Pons (tissue), 1 donor: ENCODE results near the gene KAT6B.
"Not testable (repeated sequence)": the region's sequence is repeated elsewhere in the genome, so short reads cannot be mapped to it uniquely, and the experiment has no call there.

Source experiments
- DNase-seq: peaks from one replicate; pipeline ENCODE4 v3.0.0-alpha.2; 2016; ENCODE audit warnings: low spot score

The KAT6B gene

DNA sequence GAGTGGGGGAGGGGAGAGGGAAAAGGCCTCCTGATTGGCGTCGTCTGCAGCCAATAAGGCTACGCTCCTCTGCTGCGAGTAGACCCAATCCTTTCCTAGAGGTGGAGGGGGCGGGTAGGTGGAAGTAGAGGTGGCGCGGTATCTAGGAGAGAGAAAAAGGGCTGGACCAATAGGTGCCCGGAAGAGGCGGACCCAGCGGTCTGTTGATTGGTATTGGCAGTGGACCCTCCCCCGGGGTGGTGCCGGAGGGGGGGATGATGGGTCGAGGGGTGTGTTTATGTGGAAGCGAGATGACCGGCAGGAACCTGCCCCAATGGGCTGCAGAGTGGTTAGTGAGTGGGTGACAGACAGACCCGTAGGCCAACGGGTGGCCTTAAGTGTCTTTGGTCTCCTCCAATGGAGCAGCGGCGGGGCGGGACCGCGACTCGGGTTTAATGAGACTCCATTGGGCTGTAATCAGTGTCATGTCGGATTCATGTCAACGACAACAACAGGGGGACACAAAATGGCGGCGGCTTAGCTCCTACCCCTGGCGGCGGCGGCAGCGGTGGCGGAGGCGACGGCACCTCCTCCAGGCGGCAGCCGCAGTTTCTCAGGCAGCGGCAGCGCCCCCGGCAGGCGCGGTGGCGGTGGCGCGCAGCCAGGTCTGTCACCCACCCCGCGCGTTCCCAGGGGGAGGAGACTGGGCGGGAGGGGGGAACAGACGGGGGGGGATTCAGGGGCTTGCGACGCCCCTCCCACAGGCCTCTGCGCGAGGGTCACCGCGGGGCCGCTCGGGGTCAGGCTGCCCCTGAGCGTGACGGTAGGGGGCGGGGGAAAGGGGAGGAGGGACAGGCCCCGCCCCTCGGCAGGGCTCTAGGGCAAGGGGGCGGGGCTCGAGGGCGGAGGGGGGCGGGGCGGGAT is at the start of gene KAT6B:
KAT6B (plus strand) TSS at position 459 of the 903 bp plus-strand sequence. CDS start 16,258 bp downstream, outside the sequence.
- DNase-seq = peak; percentile 100

DNA sequence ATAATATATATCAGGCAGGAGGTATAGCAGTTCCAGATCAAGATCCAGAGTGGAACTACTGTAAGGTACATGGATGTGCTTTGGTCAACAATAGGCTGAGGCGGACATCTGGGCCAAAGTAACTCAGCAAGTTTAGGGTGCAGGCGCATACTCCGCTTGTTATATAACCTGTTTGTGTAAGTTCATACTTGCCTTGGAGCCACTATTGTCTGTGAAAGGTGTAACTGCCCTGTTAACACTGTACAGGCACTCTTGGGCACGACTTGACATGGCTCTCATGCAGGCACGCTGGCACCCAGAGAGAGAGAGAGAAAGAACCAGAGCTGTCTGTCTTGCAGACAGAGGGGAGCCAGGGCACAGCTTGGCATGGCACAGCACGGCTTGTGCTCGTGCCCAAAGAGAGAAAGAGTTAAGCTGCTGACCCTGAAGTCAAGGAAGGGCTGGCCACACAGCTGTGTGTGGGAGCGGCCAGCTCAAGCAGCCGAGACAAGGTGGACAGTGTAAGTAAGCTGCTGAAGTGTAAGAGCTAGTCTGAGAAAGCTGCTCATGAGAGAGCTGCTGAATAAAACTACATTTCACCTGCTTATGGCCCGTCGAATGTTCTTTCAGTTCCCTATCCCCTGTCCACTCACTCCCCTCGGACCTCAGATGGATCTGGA is 47.8 kb upstream of the KAT6B start:
- DNase-seq = no peak

DNA sequence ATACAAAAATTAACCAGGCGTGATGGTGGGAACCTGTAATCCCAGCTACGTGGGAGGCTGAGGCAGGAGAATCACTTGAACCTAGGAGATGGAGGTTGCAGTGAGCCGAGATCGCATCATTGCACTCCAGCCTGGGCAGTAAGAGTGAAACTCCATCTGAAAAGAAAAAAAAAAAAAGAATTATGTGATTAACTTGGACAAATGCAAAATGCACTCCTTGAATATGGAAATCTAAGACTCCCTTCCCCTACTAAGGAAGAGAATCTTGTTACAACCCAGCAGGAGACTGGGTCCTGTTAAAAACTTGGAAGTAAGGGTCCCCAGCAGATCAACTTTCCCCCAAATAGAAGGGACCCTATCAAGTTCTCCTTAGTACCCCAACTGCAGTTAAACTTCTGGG is 44.5 kb upstream of the KAT6B start:
- not testable (repeated sequence) for DNase-seq

DNA sequence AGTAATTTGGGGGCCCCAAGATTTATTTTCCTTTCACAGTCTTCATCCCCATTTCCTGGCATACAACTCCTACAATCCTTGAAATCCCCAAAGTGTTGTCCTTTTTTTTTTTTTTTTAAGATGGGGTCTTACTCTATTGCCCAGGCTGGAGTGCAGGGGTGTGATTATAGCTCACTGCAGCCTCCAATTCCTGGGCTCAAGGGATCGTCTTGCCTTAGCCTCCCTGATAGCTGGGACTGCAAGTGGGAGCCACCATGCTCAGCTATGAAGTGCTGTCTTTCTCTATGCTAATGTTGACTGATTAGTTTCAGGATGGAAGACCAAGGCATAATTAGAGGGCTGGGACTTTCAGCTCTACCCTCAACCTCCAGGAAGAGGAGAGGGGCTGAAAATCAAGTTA is 41.9 kb upstream of the KAT6B start:
- DNase-seq = no peak

DNA sequence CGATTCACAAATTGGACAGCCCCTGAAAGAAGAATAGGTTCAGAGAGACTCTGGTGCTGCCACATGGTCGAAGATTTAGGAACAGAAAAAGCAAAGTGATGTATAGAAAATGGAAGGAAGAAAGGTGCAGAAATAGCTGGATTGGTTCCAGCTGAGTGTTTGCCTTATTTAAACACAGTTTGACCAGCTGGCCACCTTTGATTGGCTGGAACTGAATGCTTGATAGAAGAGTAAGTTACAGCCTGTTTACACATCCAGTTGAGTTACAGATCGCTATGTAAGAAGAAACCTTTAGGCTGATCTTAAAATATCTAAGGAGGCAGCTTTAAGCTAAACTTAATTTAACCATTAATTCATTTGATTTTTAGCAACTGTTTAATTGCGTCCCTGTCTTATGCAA is 40.3 kb upstream of the KAT6B start:
- DNase-seq = no peak

DNA sequence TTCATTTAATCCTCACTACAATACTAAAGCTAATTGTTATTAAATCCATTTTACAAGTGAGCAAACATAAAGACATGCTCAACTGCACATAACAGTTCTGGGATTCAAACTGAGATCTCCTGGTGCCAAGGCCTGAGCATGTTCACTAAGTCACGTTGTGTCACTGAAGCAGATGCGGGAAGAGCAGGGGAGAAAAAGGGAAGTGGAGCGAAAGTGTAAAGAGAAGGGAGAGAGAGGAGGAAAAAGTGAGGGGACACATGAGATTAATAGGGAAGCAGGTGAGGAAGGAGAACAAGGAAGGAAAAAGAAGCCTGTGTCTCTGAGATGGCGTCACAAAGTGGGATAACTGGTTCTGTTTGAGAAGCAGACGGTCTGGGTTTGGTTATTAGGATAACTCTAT is 38.9 kb upstream of the KAT6B start:
- no peak for DNase-seq

DNA sequence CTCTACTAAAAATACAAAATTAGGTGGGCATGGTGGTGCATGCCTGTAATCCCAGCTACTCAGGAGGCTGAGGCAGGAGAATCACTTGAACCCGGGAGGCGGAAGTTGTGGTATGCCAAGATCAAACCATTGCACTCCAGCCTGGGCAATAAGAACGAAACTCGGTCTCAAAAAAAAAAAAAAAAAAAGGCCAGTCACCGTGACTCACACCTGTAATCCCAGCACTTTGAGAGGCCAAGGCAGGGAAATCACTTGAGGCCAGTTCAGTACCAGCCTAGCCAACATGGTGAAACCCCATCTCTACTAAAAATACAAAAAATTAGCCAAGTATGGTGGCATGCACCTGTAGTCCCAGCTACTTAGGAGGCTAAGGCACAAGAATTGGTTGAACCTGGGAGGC is 34.4 kb upstream of the KAT6B start:
- DNase-seq = not testable (repeated sequence)

DNA sequence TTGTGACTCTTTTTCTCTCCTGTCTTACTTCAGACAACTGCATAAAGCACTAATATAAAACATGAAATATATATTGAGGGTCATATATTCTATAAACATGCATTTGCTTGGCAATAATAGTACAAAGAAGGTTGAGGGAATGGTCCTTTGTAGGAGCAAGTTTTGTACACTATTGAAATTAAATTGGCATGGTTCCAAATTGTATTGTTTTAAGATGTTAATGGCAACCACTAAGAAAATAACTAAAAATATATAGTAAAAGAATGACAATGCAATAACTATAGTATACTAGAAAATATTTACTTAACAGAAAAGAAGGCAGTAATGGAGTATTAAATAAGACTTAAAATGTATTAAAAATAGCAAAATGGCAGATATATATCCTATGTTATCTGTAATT is 33.7 kb upstream of the KAT6B start:
- no peak for DNase-seq

DNA sequence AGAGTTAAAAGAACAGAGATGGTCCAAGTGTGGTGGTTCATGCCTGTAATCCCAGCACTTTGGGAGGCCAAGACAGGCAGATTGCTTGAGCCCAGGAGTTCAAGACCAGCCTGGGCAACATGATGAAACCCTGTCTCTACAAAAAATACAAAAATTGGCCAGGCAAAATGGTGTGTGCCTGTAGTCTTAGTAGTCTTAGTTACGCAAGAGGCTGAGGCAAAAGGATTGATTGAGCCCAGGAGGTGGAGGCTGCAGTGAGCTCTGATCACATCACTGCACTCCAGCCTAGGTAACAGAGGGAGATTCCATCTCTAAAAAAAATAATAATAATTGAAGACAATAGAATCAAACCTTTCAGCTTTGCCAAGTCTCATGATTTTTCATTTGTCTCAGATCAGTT is 33.2 kb upstream of the KAT6B start:
- not testable (repeated sequence) for DNase-seq

DNA sequence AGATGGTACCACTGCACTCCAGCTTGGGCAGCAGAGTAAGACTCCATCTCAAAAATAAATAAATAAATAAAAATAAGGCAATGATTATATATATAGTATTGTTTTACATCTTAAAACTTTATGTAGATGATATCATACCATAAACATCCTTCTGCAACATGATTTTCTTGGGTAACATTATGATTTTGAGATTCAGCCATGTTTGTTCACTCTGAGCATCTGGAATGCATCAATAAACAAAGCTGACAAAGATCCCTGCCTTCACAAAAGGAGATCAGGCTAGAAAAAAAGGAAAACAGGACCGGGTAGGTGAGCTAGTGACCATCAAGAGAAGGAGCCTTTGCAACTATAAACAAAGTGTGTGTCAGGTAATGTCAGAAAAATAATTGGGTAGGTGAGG is 31.9 kb upstream of the KAT6B start:
- DNase-seq = no peak

DNA sequence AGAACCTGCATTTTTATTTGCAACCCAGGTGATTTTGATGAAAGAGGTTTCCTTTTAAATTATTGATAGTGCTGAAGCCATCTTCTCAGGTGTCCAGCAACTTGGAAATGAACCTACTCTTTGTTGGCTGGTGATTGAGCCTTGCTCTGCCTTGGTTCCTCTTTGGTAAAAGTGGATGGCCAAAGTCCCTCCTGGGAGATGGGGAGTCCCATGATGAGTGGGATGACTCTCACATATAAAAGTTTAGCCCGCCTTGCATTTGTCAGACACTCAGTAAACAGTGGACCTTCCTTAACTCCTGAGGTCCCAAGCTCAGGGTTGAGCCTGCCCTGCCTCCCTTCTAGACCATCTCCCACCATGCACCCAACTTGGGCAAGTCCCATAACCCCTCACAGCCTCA is 28.9 kb upstream of the KAT6B start:
- no peak for DNase-seq

DNA sequence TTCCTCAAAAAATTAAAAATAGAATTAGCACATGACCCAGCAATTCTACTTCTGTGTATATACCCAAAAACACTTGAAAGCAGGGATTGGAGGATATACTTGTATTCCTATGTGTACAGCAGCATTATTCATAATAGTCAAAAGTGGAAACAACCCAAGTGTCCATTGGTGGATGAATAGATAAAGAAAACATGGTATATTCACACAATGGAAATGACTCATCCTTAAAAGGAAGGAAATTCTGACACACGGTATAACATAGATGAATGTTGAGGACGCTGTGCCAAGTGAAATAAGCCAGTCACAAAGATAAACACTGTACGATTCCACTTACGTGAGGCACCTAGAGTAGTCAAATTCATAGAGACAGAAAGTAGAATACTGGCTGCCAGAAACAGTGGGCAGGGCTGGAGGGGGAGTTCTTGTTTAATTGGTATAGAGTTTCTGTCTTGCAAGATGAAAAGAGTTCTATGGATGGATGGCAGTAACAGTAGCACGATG is 26.6 kb upstream of the KAT6B start:
- no peak for DNase-seq

DNA sequence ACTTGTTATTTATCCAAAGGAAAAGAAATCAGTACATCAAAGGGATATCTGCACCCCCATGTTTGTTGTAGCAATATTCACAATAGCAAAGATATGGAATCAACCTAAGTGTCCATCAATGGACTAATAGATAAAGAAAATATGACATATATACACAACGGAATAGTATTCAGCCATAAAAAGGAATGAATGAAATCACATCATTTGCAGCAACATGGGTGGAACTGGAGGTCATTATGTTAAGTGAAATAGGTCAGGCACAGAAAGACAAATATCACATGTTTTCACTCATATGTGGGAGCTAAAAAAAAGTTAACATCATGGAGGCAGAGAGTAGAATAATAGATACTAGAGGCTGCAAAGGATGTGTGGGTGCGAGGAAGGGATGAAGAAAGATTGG is 25.0 kb upstream of the KAT6B start:
- no peak for DNase-seq

DNA sequence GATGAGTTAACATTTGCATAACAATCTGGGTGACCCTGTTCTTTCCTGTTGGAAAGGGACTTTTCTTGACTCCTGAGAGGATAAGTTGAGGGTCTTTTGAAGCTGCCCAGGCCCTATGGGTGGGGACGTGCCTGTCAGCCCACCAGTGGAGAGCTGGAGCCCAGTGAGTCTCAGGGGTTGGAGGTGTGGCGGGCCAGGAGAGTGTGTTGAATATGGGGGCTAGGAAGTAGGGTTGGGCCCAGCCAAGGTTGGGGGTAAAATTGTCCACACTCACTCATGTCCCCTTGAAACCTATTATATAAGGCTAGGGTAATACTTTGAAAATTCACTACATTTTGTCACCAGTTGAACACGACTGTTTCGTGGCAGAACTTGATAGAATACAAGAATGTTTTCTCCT is 17.9 kb upstream of the KAT6B start:
- DNase-seq = no peak

DNA sequence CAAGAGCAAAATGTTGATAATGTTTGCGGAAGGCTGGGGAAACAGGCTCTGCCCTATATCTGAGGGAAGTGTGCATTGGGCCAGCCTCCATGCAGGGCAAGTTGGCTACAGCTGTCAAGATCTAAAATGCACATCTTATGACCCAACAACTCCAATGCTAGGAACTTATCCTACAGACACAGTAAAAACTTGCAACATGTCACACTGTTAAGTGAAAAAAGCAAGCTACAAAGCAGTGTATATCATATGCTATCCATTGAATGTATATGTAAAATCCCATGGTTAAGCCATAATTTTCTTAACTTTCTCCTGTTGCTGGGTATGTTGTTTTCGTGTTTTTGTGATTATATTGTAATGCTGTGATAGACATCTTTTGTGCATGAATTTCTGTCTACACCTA is 16.3 kb upstream of the KAT6B start:
- DNase-seq = no peak

DNA sequence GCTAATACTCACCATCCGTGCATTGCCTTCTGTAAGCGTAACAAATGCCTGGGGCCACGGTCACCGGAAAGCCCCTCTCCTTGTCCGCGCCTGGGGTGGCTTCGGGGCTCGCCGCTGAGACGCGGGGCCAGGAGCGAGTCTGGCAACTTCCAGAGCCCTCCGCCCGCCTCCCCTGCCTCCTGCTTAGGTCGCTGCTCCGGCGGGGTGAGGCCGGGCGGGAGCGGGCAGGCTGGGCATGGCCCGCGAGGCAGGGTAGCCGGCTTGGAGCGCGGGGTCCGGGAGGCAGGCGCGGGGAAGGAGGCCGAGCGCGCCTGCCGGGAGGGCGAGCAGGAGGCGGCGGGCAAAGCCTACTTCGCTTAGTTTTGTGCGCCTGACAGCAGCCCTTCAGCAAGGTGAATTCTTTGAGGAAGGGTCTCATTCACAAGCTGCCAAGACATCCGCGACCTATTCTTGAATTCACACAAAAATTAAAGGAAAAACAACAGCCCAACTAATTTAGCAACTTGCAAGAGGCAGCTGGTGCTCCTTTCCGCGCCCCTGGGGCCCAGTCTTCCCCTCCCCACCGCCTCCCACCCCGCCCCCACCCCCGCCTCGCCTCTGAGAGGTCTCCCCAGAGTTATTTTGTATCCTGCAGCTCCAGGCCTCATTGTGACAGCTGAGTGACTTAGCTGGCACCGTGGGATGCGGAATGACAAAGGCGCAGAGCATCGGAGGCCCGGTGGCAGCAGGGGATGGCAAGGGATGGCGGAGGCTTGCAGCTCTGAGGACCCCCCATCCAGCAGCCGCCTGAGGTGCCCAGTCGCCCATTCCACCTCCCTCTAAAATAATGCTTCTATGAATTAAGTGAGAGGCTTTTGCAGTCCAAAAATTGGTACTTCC is 12.8 kb upstream of the KAT6B start:
- DNase-seq = no peak

DNA sequence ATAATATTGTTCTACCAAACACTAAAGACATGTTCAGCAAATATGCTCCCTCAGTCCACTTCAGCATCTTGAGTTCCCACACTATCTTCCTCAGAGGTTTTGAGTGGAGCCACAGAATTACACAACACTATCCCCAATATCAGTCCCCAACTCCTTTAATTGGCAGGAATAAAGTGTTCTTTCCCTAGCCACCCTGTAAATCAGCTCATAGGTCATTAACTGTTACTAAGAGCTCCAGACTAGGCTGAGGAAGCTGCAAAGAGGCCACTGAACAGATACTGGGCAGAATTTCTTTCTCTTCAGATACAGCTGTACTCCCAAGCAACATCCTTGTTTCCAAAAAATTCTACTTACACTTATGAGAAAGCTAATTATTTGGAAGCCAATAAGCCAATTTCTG is 11.6 kb upstream of the KAT6B start:
- no peak for DNase-seq

DNA sequence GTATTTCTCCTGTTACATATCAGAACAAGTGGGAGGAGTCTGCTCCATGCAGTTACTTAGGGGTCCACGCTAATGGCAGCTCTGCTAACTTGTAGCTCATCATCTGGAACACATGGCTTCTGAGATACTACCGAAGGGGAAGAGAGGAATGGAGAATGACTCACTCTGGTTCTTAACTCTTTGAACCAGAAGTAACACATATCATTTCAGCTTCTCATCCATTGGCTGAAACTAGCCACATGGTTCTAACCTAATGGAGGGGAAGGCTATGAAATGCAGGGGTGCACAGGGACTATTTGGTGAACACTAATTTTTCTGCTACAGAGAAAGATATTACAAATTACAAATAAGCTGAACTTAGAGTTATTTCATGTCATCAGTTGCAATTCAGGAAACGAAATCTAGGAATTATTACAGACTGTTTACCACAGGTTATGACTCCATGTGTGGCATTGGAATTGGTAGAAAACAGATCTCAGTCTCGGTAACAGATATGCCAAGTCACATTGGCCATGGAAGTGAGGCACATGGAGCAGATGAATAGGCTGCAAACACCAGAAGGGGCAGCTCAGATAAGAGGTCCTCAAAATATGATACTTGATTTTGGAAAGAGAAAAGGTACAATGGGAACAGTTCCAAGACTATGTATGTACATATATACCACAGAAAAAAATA is 9.4 kb upstream of the KAT6B start:
- no peak for DNase-seq

DNA sequence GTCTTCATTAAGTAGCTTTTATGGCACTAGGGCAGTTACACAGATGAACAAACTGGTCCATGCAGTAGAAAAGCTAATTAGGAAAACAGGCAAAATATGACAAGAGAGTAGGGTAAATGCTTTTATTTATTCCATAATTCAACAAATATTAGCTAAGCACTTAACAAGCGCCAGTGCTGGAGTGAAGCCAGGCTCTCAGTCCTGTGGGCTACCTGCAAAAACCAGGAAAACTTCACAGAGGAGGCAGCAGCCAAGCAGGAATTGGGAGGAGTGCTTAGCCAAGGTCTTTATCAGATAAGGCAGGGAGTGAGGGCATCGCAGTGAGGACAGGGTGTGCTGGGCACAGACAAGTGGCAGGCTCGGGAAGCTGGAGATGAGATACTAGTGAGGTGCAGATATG is 4.9 kb upstream of the KAT6B start:
- DNase-seq = no peak

DNA sequence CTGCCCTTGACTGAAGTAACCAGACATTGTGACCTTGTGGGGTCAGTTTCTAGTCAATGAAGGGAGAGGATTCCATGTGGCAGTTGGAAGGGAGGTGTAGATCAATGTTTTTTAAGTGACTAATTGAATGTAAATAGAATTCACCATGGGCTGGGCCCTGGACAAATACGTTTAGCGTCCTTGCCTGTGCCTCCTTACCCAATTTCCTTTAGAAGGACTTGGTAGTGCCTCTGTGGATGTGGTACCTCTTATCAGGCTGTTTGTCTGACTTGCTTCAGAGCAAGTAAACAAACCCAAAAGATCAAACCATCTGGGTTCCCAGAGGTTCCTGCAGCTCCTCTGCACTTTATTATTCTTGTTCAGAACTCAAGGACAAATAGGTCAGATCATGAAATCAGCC is 4.3 kb upstream of the KAT6B start:
- DNase-seq = no peak

DNA sequence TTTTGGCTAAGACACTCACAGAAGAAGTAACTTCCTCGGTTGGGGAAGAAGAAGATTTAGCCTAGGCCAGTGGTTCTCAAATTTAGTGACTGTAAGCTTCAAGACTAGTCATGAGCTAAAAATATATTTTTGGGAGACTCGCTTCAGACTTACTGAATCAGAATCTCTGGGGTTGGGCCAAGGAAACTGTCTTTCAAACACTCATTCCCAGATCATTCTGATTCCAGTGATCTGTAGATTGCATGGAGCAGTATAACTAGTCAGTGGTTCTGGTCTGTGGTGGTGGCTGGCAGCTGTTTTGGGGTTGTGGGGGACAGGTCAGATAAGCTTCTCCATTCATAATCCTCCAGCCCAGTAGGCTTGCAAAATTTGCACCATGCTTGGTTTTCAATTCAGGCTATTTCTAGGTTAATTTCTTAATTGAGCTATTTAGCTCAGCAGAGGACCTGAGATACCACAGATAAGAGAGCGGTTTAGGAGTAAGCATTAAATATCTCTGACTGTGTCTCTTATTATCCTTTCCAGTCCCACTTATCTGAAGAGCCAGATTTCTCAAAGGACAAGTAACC is 3.8 kb upstream of the KAT6B start:
- no peak for DNase-seq
